NB4 (cell line): ENCODE results near the gene ATXN1.

Experiments
- POLR2A ChIP-seq: IDR thresholded peaks from 2 replicates; pipeline ENCODE4 v1.6.1; 2011; ENCODE audit warnings: mild to moderate bottlenecking; ENCODE audit not compliant: insufficient read length; ENCODE audit errors: extremely low read depth
- TF ChIP-seq, protein P1 (sequence below): IDR thresholded peaks from one replicate; pipeline ENCODE4 v1.5.1; 2012; ENCODE audit warnings: low read depth, low read length

DNA sequence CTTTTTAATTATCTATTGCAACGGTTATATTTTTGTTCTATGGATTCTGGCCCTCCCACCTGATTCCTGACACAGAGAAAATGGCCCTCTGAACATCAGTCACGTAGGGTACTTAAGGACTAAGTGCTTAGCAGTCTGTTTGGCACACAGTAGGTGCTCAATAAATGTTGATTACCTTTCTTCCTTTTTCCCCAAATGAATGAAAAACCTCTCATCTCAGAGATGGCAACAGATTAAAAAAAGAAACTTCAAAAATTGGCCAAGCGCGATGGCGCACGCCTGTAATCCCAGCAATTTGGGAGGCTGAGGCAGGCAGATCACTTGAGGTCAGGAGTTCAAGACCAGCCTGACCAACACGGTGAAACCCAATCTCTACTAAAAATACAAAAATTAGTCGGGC is 31.5 kb downstream of the ATXN1 start:
- TF ChIP-seq, protein P1, sequence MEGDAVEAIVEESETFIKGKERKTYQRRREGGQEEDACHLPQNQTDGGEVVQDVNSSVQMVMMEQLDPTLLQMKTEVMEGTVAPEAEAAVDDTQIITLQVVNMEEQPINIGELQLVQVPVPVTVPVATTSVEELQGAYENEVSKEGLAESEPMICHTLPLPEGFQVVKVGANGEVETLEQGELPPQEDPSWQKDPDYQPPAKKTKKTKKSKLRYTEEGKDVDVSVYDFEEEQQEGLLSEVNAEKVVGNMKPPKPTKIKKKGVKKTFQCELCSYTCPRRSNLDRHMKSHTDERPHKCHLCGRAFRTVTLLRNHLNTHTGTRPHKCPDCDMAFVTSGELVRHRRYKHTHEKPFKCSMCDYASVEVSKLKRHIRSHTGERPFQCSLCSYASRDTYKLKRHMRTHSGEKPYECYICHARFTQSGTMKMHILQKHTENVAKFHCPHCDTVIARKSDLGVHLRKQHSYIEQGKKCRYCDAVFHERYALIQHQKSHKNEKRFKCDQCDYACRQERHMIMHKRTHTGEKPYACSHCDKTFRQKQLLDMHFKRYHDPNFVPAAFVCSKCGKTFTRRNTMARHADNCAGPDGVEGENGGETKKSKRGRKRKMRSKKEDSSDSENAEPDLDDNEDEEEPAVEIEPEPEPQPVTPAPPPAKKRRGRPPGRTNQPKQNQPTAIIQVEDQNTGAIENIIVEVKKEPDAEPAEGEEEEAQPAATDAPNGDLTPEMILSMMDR, result no peak
- TF ChIP-seq POLR2A, result no peak
